ENCODE data around the gene DDRGK1.

- no peak for TF ChIP-seq CTCF (conservative IDR thresholded peaks at IDR 0.05; ENCODE audit: low read depth, low read length)
- TF ChIP-seq EZH2 (IDR thresholded peaks at IDR 0.05; ENCODE audit: borderline replicate concordance, low read depth, low read length, poor library complexity, severe bottlenecking): no peak
Observed at GRCh38 chr20:3248993-3249347, 44.5 kb upstream of the DDRGK1 start.
